ENCODE measurements around the gene PEX11G. TPM values are rescaled to one million over a fixed set of nuclear protein-coding genes. Genes with fewer than 3 reads are reported as not detected.

Gene PEX11G
- total and polyA plus RNA-seq, 12 donors: 2.5 to 24.5 (median 13.8) TPM

DNA sequence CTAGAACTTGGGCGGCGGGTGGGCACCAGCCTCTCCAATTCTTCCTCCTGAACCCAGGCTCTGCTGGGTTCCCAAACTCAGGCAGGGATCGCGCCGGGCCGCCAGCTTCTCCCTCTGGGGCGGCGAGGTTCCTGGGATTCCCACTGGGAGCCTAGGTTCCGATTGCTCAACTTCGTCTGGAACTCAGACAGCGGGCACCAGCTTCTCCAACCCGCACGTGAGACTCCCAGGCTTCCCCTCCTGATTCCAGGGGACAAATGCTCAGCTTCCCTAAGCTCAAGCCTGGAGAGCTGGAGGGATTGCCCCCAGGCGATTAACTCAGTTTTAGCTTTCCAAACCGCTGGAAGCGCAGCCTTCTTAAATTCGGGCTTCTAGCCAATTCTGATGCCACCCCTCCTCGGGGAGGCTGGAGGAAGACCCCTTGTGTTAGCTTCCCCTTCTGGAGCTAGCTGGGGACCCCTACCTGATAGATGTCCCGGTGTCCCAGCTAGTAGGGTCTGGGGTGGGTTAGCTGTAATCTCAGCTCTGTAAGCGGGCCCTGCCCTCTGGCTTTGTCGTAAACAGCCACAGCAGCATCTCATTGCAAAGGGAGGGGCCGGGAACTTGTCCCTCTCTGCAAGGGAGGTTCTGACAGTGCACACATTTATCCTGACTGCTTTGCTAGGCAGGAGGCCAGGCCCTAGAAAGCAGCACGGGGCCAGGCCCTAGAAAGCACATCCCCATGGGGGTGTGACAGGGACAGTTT lies 34.3 kb upstream of the PEX11G start:
- Histone ChIP-seq H3K27ac (peak overlapping the region in 4 of 5 donors; percentile 9 to 85 (median 72)), H3K9me3 (replicated peaks in 1 of 3) (no peaks in the 10 kb centered on the region), H3K4me1 (replicated peaks in 1 of 2) (peaks cover 21 to 43% of the 10 kb centered on the region in 2 donors), H3K4me3 (peak overlapping the region; percentile 4 to 79 (median 34)), H3K27me3 (no peaks in the 10 kb centered on the region), H3K36me3 (replicated peaks in 1 of 2) (peaks cover 0 to 43% of the 10 kb centered on the region in 2 donors)
- intact Hi-C loops (cut with DNase I): loop anchor here in 1 of 2 donors (10.0 kb wide), 1 partner anchor 128 kb away; no protein-coding TSS in a partner anchor
- TF ChIP-seq POLR2A (IDR thresholded peaks at IDR 0.05): peak in 1 of 2 donors; percentile 40
- TF ChIP-seq, protein P1, sequence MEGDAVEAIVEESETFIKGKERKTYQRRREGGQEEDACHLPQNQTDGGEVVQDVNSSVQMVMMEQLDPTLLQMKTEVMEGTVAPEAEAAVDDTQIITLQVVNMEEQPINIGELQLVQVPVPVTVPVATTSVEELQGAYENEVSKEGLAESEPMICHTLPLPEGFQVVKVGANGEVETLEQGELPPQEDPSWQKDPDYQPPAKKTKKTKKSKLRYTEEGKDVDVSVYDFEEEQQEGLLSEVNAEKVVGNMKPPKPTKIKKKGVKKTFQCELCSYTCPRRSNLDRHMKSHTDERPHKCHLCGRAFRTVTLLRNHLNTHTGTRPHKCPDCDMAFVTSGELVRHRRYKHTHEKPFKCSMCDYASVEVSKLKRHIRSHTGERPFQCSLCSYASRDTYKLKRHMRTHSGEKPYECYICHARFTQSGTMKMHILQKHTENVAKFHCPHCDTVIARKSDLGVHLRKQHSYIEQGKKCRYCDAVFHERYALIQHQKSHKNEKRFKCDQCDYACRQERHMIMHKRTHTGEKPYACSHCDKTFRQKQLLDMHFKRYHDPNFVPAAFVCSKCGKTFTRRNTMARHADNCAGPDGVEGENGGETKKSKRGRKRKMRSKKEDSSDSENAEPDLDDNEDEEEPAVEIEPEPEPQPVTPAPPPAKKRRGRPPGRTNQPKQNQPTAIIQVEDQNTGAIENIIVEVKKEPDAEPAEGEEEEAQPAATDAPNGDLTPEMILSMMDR (IDR thresholded peaks at IDR 0.05): no peak
- 5 to 24% (median 7%) methylated on average over 4 to 23 of the region's 23 CpGs for WGBS, 4 donors
- peak; percentile 46 to 81 (median 77) for DNase-seq

DNA sequence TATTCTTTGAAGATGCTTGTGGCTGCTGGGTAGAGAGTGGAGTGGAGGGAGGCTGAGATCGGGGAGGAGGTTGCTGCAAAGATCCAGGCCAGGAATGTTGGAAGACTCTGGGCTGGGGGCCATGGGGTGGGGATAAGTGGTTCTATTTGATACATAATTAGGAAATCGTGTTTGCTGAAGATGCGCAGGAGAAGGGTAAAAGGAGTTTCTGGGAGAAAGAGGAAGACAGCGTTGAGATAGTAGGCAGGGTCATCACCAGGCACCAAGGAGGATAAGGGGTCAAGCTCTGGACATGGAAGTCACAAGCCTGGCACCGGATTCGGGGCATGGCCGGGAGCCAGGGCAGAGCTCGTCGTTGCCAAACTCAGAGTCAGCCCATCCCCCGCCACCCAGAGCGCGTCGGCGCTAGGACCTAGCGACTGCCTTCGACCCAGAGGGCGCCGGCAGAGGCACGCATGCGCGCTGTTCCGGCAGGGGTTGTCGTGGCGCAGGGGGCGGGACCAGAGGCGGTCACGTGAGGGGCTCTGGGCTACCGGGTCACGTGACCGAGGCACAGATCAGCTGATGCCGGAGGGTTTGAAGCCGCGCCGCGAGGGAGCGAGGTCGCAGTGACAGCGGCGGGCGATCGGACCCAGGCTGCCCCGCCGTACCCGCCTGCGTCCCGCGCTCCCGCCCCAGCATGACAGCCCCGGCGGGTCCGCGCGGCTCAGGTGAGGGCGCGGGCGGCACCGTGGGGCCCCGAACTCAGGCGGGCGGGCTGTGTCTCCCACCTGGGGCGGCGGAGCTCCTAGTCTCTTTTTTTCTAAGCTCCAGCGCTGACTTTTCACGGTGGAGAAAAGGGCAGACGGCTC lies 33.5 kb upstream of the PEX11G start, which contains the start of gene MCOLN1:
Gene MCOLN1 (plus strand): TSS at position 553 of the 851 bp plus-strand sequence. CDS start 127 bp downstream, at position 680.
- no peaks in the 10 kb centered on the region for H3K9me3 ChIP-seq (replicated peaks in 1 of 3)
- peak within 1 kb of the TSS; percentile 4 to 79 (median 34) for H3K4me3 ChIP-seq
- H3K27ac ChIP-seq: peak within 1 kb of the TSS in 4 of 5 donors; percentile 9 to 85 (median 72)
- peak in 1 of 2 donors; percentile 89 for TF ChIP-seq POLR2A (IDR thresholded peaks at IDR 0.05)
- TF ChIP-seq, protein P1 (IDR thresholded peaks at IDR 0.05): peak in 1 of 6 experiments; percentile 23
- no peaks in the 10 kb centered on the region for H3K27me3 ChIP-seq
- WGBS, 4 donors: 1 to 2% (median 1%) methylated on average over 12 to 65 of the region's 65 CpGs
- DNase-seq: peak; percentile 99 to 100 (median 100)
- H3K4me1 ChIP-seq (replicated peaks in 1 of 2): peaks cover 21 to 50% of the 10 kb centered on the region in 2 donors
- H3K36me3 ChIP-seq (replicated peaks in 1 of 2): peaks cover 0 to 35% of the 10 kb centered on the region in 2 donors
- intact Hi-C loops (cut with DNase I): loop anchor here in 1 of 2 donors (10.0 kb wide), 1 partner anchor 127 kb away; no protein-coding TSS in a partner anchor

DNA sequence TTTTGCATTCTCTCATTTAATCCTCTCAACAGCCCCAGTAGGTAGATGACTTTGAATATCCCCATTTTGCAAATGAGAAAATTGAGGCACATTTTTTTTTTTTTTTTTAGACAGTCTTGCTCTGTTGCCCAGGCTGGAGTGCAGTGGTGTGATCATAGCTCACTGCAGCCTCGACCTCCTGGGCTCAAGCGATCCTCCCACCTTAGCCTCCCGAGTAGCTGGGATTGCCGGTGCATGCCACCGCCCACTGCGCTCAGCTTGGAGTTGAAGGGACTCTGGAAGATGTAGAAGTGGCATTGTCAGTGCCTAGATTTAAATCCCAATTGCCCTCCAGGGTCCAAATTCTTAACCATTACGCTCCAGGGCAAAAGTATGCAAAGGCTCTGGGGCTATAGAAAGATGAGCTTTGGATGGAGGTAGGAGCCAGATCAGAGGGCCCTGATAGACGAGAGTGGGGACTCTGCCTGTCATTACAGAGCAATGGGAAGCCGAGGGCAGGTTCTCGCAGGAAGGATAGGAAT lies 32.8 kb upstream of the PEX11G start:
- Histone ChIP-seq H3K27ac (peak overlapping the region in 4 of 5 donors; percentile 7 to 85 (median 62)), H3K27me3 (no peaks in the 10 kb centered on the region), H3K4me3 (peak overlapping the region in 1 of 4 donors; percentile 79), H3K36me3 (replicated peaks in 1 of 2) (peaks cover 0 to 30% of the 10 kb centered on the region in 2 donors), H3K9me3 (replicated peaks in 1 of 3) (no peaks in the 10 kb centered on the region), H3K4me1 (replicated peaks in 1 of 2) (peaks cover 28 to 57% of the 10 kb centered on the region in 2 donors)
- intact Hi-C loops (cut with DNase I): loop anchor here in 1 of 2 donors (10.0 kb wide), 1 partner anchor 127 kb away; no protein-coding TSS in a partner anchor
- WGBS, 4 donors: 33 to 54% (median 50%) methylated on average over 6 to 10 of the region's 10 CpGs
- DNase-seq: peak in 1 of 7 donors; percentile 69
- TF ChIP-seq POLR2A (IDR thresholded peaks at IDR 0.05): no peak
- TF ChIP-seq, protein P1 (IDR thresholded peaks at IDR 0.05): no peak

Measured in adrenal gland (tissue), 12 donors.